Nephron progenitor cell (in vitro differentiated cells): ENCODE results near the gene PDE4A.
A peak's percentile ranks its signal among the peaks of the same experiment; 100 is the strongest.

Source experiments
- DNase-seq: peaks from one replicate; pipeline ENCODE4 v3.0.0; 2021
- H3K27ac Mint-ChIP-seq: 2 replicates; pipeline ENCODE4 v1.8.0; 2021; ENCODE audit warnings: mild to moderate bottlenecking, moderate library complexity, mixed read lengths
- H3K27me3 Mint-ChIP-seq: 2 replicates; pipeline ENCODE4 v1.8.0; 2021; ENCODE audit warnings: mild to moderate bottlenecking, low read depth, mixed read lengths; ENCODE audit not compliant: poor library complexity
- H3K36me3 Mint-ChIP-seq: 2 replicates; pipeline ENCODE4 v1.8.0; 2021; ENCODE audit warnings: low read depth, mixed read lengths
- H3K4me1 Mint-ChIP-seq: 2 replicates; pipeline ENCODE4 v1.8.0; 2021; ENCODE audit warnings: mixed read lengths
- H3K4me3 Mint-ChIP-seq: 2 replicates; pipeline ENCODE4 v1.8.0; 2021; ENCODE audit warnings: mild to moderate bottlenecking, moderate library complexity, mixed read lengths
- H3K9me3 Mint-ChIP-seq: 2 replicates; pipeline ENCODE4 v1.8.0; 2021; ENCODE audit warnings: mild to moderate bottlenecking, moderate library complexity, mixed read lengths
- CTCF ChIP-seq: fragments of 200-600 bp; sonication (generic); IDR thresholded peaks from 2 replicates; pipeline ENCODE4 v1.5.0; 2021; ENCODE audit warnings: antibody characterized with exemption

PDE4A gene

GRCh38 chr19:10421240-10422045, 1.1 kb downstream of the PDE4A start:
- no peak overlapping the region for H3K27ac Mint-ChIP-seq

GRCh38 chr19:10422046-10422461, 1.7 kb downstream of the PDE4A start:
- H3K27me3 Mint-ChIP-seq: peaks cover 92% of the 10 kb centered on the region
- no peaks in the 10 kb centered on the region for H3K36me3 Mint-ChIP-seq
- H3K4me1 Mint-ChIP-seq: peaks cover 34% of the 10 kb centered on the region
- no peak overlapping the region for H3K27ac Mint-ChIP-seq
- no peak for DNase-seq
- H3K4me3 Mint-ChIP-seq: peak overlapping the region; percentile 41
- TF ChIP-seq CTCF: no peak
- no peaks in the 10 kb centered on the region for H3K9me3 Mint-ChIP-seq

More at GRCh38 chr19:10421240-10422045, 1.1 kb downstream of the PDE4A start:
- peaks cover 40% of the 10 kb centered on the region for H3K4me1 Mint-ChIP-seq
- peaks cover 92% of the 10 kb centered on the region for H3K27me3 Mint-ChIP-seq
- DNase-seq: no peak
- H3K36me3 Mint-ChIP-seq: no peaks in the 10 kb centered on the region
- peak; percentile 14 for TF ChIP-seq CTCF
- H3K4me3 Mint-ChIP-seq: peak overlapping the region; percentile 41
- no peaks in the 10 kb centered on the region for H3K9me3 Mint-ChIP-seq

- TF ChIP-seq CTCF: no peak
- peaks cover 31% of the 10 kb centered on the region for H3K4me1 Mint-ChIP-seq
- no peaks in the 10 kb centered on the region for H3K36me3 Mint-ChIP-seq
- peaks cover 95% of the 10 kb centered on the region for H3K27me3 Mint-ChIP-seq
- H3K4me3 Mint-ChIP-seq: no peak overlapping the region
- H3K9me3 Mint-ChIP-seq: no peaks in the 10 kb centered on the region
- H3K27ac Mint-ChIP-seq: no peak overlapping the region
- no peak for DNase-seq
These were observed 2.5 kb downstream of the PDE4A start for GRCh38 chr19:10422846-10423245.

GRCh38 chr19:10424011-10424637, 3.8 kb downstream of the PDE4A start:
- peaks cover 96% of the 10 kb centered on the region for H3K27me3 Mint-ChIP-seq
- H3K36me3 Mint-ChIP-seq: no peaks in the 10 kb centered on the region
- peaks cover 21% of the 10 kb centered on the region for H3K4me1 Mint-ChIP-seq
- DNase-seq: peak; percentile 95
- peak overlapping the region; percentile 58 for H3K4me3 Mint-ChIP-seq
- H3K27ac Mint-ChIP-seq: no peak overlapping the region
- TF ChIP-seq CTCF: peak; percentile 93
- no peaks in the 10 kb centered on the region for H3K9me3 Mint-ChIP-seq

- H3K36me3 Mint-ChIP-seq: no peaks in the 10 kb centered on the region
These were observed 6.8 kb downstream of the PDE4A start for GRCh38 chr19:10427169-10427568.

More at GRCh38 chr19:10427169-10427568, 6.8 kb downstream of the PDE4A start:
- peaks cover 4% of the 10 kb centered on the region for H3K4me1 Mint-ChIP-seq
- no peak overlapping the region for H3K4me3 Mint-ChIP-seq
- H3K27ac Mint-ChIP-seq: no peak overlapping the region
- TF ChIP-seq CTCF: no peak
- DNase-seq: no peak
- H3K9me3 Mint-ChIP-seq: peaks cover 3% of the 10 kb centered on the region
- peaks cover 96% of the 10 kb centered on the region for H3K27me3 Mint-ChIP-seq
